Neural progenitor cell (in vitro differentiated cells): ENCODE results near the gene PMAIP1. TPM values are rescaled to one million over a fixed set of nuclear protein-coding genes. Genes with fewer than 3 reads are reported as not detected.

Experiments used
- DNase-seq: peaks from one replicate; pipeline ENCODE4 v3.0.0-alpha.2; 2016; ENCODE audit warnings: low spot score
- H2AFZ ChIP-seq: fragments of 200-600 bp; sonication (generic); replicated peaks from 2 replicates; pipeline ENCODE4 v1.6.1; 2016; ENCODE audit warnings: antibody characterized with exemption
- H3F3A ChIP-seq: fragments of 200-600 bp; sonication (generic); 2 replicates; pipeline ENCODE4 v1.6.1; 2016; ENCODE audit warnings: antibody characterized with exemption, low read depth
- H3K27ac ChIP-seq: fragments of 200-600 bp; sonication (generic); 2 replicates; pipeline ENCODE4 v1.5.1; 2016; ENCODE audit warnings: mild to moderate bottlenecking
- H3K27me3 ChIP-seq: fragments of 200-600 bp; sonication (generic); 2 replicates; pipeline ENCODE4 v1.6.1; 2016; ENCODE audit warnings: mild to moderate bottlenecking, moderate library complexity
- H3K36me3 ChIP-seq: fragments of 200-600 bp; sonication (generic); 2 replicates; pipeline ENCODE4 v1.5.1; 2016
- H3K4me1 ChIP-seq: fragments of 200-600 bp; sonication (generic); 2 replicates; pipeline ENCODE4 v1.6.1; 2016; ENCODE audit warnings: mixed run types
- H3K4me2 ChIP-seq: fragments of 200-600 bp; sonication (generic); 2 replicates; pipeline ENCODE4 v1.6.1; 2016
- H3K4me3 ChIP-seq: fragments of 200-600 bp; sonication (generic); 2 replicates; pipeline ENCODE4 v1.5.1; 2016
- H3K79me2 ChIP-seq: fragments of 200-600 bp; sonication (generic); 2 replicates; pipeline ENCODE4 v1.6.1; 2016; ENCODE audit warnings: low read depth
- H3K9ac ChIP-seq: fragments of 200-600 bp; sonication (generic); 2 replicates; pipeline ENCODE4 v1.6.1; 2016
- H3K9me3 ChIP-seq: fragments of 200-600 bp; sonication (generic); 2 replicates; pipeline ENCODE4 v1.5.1; 2016; ENCODE audit warnings: low read depth
- H4K20me1 ChIP-seq: fragments of 200-600 bp; sonication (generic); 2 replicates; pipeline ENCODE4 v1.6.1; 2016; ENCODE audit warnings: low read depth
- H3K27ac Mint-ChIP-seq: 3 replicates; pipeline ENCODE4 v1.8.0; 2021; ENCODE audit warnings: mixed read lengths
- H3K27me3 Mint-ChIP-seq: 2 replicates; pipeline ENCODE4 v1.8.0; 2022; ENCODE audit warnings: low read depth, mild to moderate bottlenecking, inconsistent platforms, moderate library complexity, mixed read lengths; ENCODE audit not compliant: insufficient read depth
- H3K36me3 Mint-ChIP-seq: 3 replicates; pipeline ENCODE4 v1.8.0; 2021; ENCODE audit warnings: mixed read lengths
- H3K4me1 Mint-ChIP-seq: 3 replicates; pipeline ENCODE4 v1.8.0; 2021; ENCODE audit warnings: mixed read lengths
- H3K4me3 Mint-ChIP-seq: 3 replicates; pipeline ENCODE4 v1.8.0; 2021; ENCODE audit warnings: mild to moderate bottlenecking, moderate library complexity, mixed read lengths
- H3K9me3 Mint-ChIP-seq: 3 replicates; pipeline ENCODE4 v1.8.0; 2020; ENCODE audit warnings: mixed read lengths
- CTCF ChIP-seq: fragments of 200-600 bp; sonication (generic); IDR thresholded peaks from 2 replicates; pipeline ENCODE4 v1.5.1; 2017; ENCODE audit warnings: antibody characterized with exemption, mild to moderate bottlenecking
- EZH2 ChIP-seq: fragments of 200-600 bp; sonication (generic); IDR thresholded peaks from 2 replicates; pipeline ENCODE4 v1.6.1; 2017; ENCODE audit warnings: antibody characterized with exemption, mild to moderate bottlenecking, moderate library complexity
- EZH2phosphoT487 ChIP-seq: fragments of 200-600 bp; sonication (generic); IDR thresholded peaks from 2 replicates; pipeline ENCODE4 v1.6.1; 2017; ENCODE audit warnings: antibody characterized with exemption
- total RNA-seq: library from RNA; depleted of rRNA; stranded (reverse); fragments of >200 nt; gene quantifications from 2 replicates; pipeline ENCODE4 v1.2.3, GENCODE V29; 2015; ENCODE audit warnings: low replicate concordance

PMAIP1 gene
- total RNA-seq, 1 donor from 2014 or later = 3.5 TPM

GRCh38 chr18:59945544-59945943 is 45.7 kb downstream of the PMAIP1 start:
- Histone ChIP-seq H3K27ac (no peak overlapping the region), H4K20me1 (no peaks in the 10 kb centered on the region), H3K4me2 (no peak overlapping the region), H3K79me2 (no peaks in the 10 kb centered on the region), H3K4me1 (no peaks in the 10 kb centered on the region), H3K4me3 (no peak overlapping the region), H3K36me3 (no peaks in the 10 kb centered on the region), H3K27me3 (no peaks in the 10 kb centered on the region), H3F3A (no peaks in the 10 kb centered on the region), H3K9me3 (no peaks in the 10 kb centered on the region), H2AFZ (no peak overlapping the region), H3K9ac (no peak overlapping the region)
- peaks cover 7% of the 10 kb centered on the region for H3K27me3 Mint-ChIP-seq
- H3K4me3 Mint-ChIP-seq = no peak overlapping the region
- H3K4me1 Mint-ChIP-seq = no peaks in the 10 kb centered on the region
- no peaks in the 10 kb centered on the region for H3K36me3 Mint-ChIP-seq
- no peaks in the 10 kb centered on the region for H3K9me3 Mint-ChIP-seq
- H3K27ac Mint-ChIP-seq = no peak overlapping the region
- TF ChIP-seq EZH2 (no peak), EZH2phosphoT487 (no peak), CTCF (no peak)
- no peak for DNase-seq

- no peaks in the 10 kb centered on the region for H3K4me1 ChIP-seq
- Mint-ChIP-seq H3K36me3 (no peaks in the 10 kb centered on the region), H3K4me3 (no peak overlapping the region), H3K27me3 (peaks cover 4% of the 10 kb centered on the region), H3K9me3 (no peaks in the 10 kb centered on the region), H3K27ac (no peak overlapping the region), H3K4me1 (no peaks in the 10 kb centered on the region)
- DNase-seq = no peak
- TF ChIP-seq CTCF = no peak
- no peak for TF ChIP-seq EZH2
- no peak for TF ChIP-seq EZH2phosphoT487
- H3K36me3 ChIP-seq = no peaks in the 10 kb centered on the region
- H3K4me2 ChIP-seq = no peak overlapping the region
- no peak overlapping the region for H2AFZ ChIP-seq
- no peak overlapping the region for H3K4me3 ChIP-seq
- H3F3A ChIP-seq = no peaks in the 10 kb centered on the region
- H3K27ac ChIP-seq = no peak overlapping the region
- H3K79me2 ChIP-seq = no peaks in the 10 kb centered on the region
- H3K9ac ChIP-seq = no peak overlapping the region
- no peaks in the 10 kb centered on the region for H3K9me3 ChIP-seq
- H3K27me3 ChIP-seq = no peaks in the 10 kb centered on the region
- H4K20me1 ChIP-seq = no peaks in the 10 kb centered on the region
Observed at GRCh38 chr18:59950215-59950944, 50.6 kb downstream of the PMAIP1 start.

- Mint-ChIP-seq H3K4me1 (no peaks in the 10 kb centered on the region), H3K27me3 (peaks cover 7% of the 10 kb centered on the region), H3K36me3 (no peaks in the 10 kb centered on the region), H3K9me3 (no peaks in the 10 kb centered on the region), H3K27ac (no peak overlapping the region), H3K4me3 (no peak overlapping the region)
- Histone ChIP-seq H2AFZ (no peak overlapping the region), H3K4me3 (no peak overlapping the region), H3K4me1 (no peaks in the 10 kb centered on the region), H3K36me3 (no peaks in the 10 kb centered on the region), H3K79me2 (no peaks in the 10 kb centered on the region), H3K9me3 (no peaks in the 10 kb centered on the region), H3K9ac (no peak overlapping the region), H4K20me1 (no peaks in the 10 kb centered on the region), H3K27me3 (no peaks in the 10 kb centered on the region), H3K27ac (no peak overlapping the region), H3F3A (no peaks in the 10 kb centered on the region), H3K4me2 (no peak overlapping the region)
- TF ChIP-seq EZH2phosphoT487 (no peak), CTCF (no peak), EZH2 (no peak)
- DNase-seq = no peak
Observed at GRCh38 chr18:59951591-59951990, 51.8 kb downstream of the PMAIP1 start.
